GM12865 (cell line): ENCODE measurements around the gene SFI1.

Experiments used
- DNase-seq: peaks from one replicate; pipeline ENCODE4 v3.0.0; 2010; ENCODE audit warnings: low read depth
- H3K4me3 ChIP-seq: 2 replicates; pipeline ENCODE4 v1.5.1; 2011; ENCODE audit warnings: mild to moderate bottlenecking, low read depth, low read length, control low read depth
- CTCF ChIP-seq: IDR thresholded peaks from 2 replicates; pipeline ENCODE4 v1.5.1; 2011; ENCODE audit warnings: low read length, control low read depth, low read depth, inconsistent platforms; ENCODE audit not compliant: insufficient read depth; ENCODE audit errors: missing control alignments

The SFI1 gene

GRCh38 chr22:31486951-31487350 is 9.4 kb upstream of the SFI1 start:
- no peak for DNase-seq
- no peak overlapping the region for H3K4me3 ChIP-seq
- TF ChIP-seq CTCF, result no peak

GRCh38 chr22:31488346-31488883 is 7.9 kb upstream of the SFI1 start:
- peak overlapping the region; percentile 85 for H3K4me3 ChIP-seq
- no peak for TF ChIP-seq CTCF
- peak; percentile 39 for DNase-seq

GRCh38 chr22:31488988-31489617 is 7.2 kb upstream of the SFI1 start:
- peak; percentile 48 for DNase-seq
- TF ChIP-seq CTCF, result no peak
- H3K4me3 ChIP-seq, result peak overlapping the region; percentile 85

- H3K4me3 ChIP-seq, result peak within 1 kb of the TSS; percentile 85
- DNase-seq, result peak; percentile 93
- TF ChIP-seq CTCF, result no peak
Measured at GRCh38 chr22:31489632-31490495, 6.5 kb upstream of the SFI1 start, which contains the start of gene EIF4ENIF1. Gene EIF4ENIF1, minus strand, starts transcription at chr22:31489842. Its CDS starts 1,124 bp downstream, at chr22:31488718.

GRCh38 chr22:31490496-31490925 is 5.8 kb upstream of the SFI1 start:
- peak; percentile 97 for DNase-seq
- H3K4me3 ChIP-seq, result peak overlapping the region; percentile 85
- no peak for TF ChIP-seq CTCF

- DNase-seq, result no peak
- peak overlapping the region; percentile 85 for H3K4me3 ChIP-seq
- no peak for TF ChIP-seq CTCF
Measured at GRCh38 chr22:31491218-31491962, 4.9 kb upstream of the SFI1 start.
